ENCODE results near the gene DEXI.

The DEXI gene

GRCh38 chr16:10885246-10885645, 57.0 kb downstream of the DEXI start:
- no peak for TF ChIP-seq CTCF (IDR thresholded peaks at IDR 0.05; ENCODE audit: low read depth, low read length)
- H3K4me3 ChIP-seq (replicated peaks in 1 of 2; ENCODE audit: low read depth in 2 of 2, low read length in 2 of 2), result no peak overlapping the region
- no peak for DNase-seq (ENCODE audit: low read depth in 2 of 2)

- H3K4me3 ChIP-seq (replicated peaks in 1 of 2; ENCODE audit: low read depth in 2 of 2, low read length in 2 of 2), result no peak overlapping the region
- TF ChIP-seq CTCF (IDR thresholded peaks at IDR 0.05; ENCODE audit: low read depth, low read length), result no peak
- DNase-seq (ENCODE audit: low read depth in 2 of 2), result no peak
Measured at GRCh38 chr16:10883004-10883403, 59.3 kb downstream of the DEXI start.

GRCh38 chr16:10881479-10882030, 60.7 kb downstream of the DEXI start:
- TF ChIP-seq CTCF (IDR thresholded peaks at IDR 0.05; ENCODE audit: low read depth, low read length), result no peak
- no peak for DNase-seq (ENCODE audit: low read depth in 2 of 2)
- H3K4me3 ChIP-seq (replicated peaks in 1 of 2; ENCODE audit: low read depth in 2 of 2, low read length in 2 of 2), result no peak overlapping the region

GRCh38 chr16:10880594-10881452, 61.4 kb downstream of the DEXI start:
- TF ChIP-seq CTCF (IDR thresholded peaks at IDR 0.05; ENCODE audit: low read depth, low read length), result no peak
- no peak for DNase-seq (ENCODE audit: low read depth in 2 of 2)
- no peak overlapping the region for H3K4me3 ChIP-seq (replicated peaks in 1 of 2; ENCODE audit: low read depth in 2 of 2, low read length in 2 of 2)

- peak overlapping the region in 1 of 2 donors; percentile 54 for H3K4me3 ChIP-seq (replicated peaks in 1 of 2; ENCODE audit: low read depth in 2 of 2, low read length in 2 of 2)
- no peak for DNase-seq (ENCODE audit: low read depth in 2 of 2)
- TF ChIP-seq CTCF (IDR thresholded peaks at IDR 0.05; ENCODE audit: low read depth, low read length), result no peak
Measured at GRCh38 chr16:10879681-10880589, 62.3 kb downstream of the DEXI start.

All from cardiac fibroblast (primary cell).